Nephron (organoid): Measurements from ENCODE around the gene WBP2NL.

Experiments used
- H3K27ac Mint-ChIP-seq, 3 experiments: 2 replicates each; pipeline ENCODE4 v1.8.0; 2020; ENCODE audit warnings: mixed read lengths in 3 of 3, mild to moderate bottlenecking in 2 of 3, moderate library complexity in 1 of 3
- H3K27me3 Mint-ChIP-seq: 2 replicates; pipeline ENCODE4 v1.8.0; 2021; ENCODE audit warnings: low read depth, mild to moderate bottlenecking, moderate library complexity, mixed read lengths
- H3K36me3 Mint-ChIP-seq: 2 replicates; pipeline ENCODE4 v1.8.0; 2020; ENCODE audit warnings: low read depth, mixed read lengths
- H3K4me1 Mint-ChIP-seq: 2 replicates; pipeline ENCODE4 v1.8.0; 2020; ENCODE audit warnings: mixed read lengths
- H3K4me3 Mint-ChIP-seq, 3 experiments: 2 replicates each; pipeline ENCODE4 v1.8.0; 2020; ENCODE audit warnings: mild to moderate bottlenecking in 3 of 3, mixed read lengths in 3 of 3, moderate library complexity in 2 of 3
- H3K9me3 Mint-ChIP-seq: 2 replicates; pipeline ENCODE4 v1.8.0; 2020; ENCODE audit warnings: mixed read lengths
- CTCF ChIP-seq, 3 experiments: fragments of 200-600 bp; sonication (generic); IDR thresholded peaks; one replicate each; pipeline ENCODE4 v1.5.0; 2021; ENCODE audit warnings: antibody characterized with exemption in 3 of 3; ENCODE audit not compliant: unreplicated experiment in 3 of 3

The WBP2NL gene

DNA sequence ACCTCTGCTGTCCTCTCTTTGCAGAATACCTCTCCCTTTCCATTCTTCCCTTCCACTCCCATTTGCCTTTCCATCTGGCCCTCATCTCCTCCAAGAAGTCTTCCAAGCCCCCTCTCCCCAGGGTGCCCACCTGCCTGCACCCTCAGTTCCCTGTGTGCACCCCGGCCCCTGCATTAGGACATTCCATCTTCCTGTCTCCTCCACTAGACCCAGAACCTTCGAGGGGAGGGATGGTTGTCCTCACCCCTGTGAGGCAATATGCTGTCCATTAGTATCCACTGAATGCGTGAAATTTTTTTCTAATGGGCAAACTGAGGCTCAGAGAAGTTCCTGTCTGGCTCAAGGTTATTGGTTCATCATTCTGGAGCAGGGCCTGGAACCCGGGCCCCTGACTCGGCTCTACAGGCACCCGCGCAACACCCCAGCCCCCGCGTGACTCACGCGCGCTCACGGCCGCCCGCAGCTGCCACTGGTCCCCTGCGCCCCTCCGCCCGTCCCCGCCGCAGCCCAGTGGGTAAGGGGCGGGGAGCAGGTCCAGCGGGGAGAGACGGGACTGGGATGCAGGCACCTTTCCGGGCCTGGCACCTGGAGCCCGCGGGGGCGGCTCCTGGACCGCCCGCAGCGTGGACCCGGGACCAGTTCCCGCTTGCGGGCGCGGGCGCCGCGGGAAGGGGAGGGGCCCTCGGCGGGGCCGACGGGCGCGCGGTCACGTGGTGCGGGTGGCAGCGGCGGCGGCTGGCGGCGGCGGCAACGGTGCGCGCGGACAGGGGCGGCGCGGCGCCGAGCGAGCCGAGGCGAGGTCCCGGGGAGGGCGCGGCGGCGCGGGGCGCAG lies 22.3 kb upstream of the WBP2NL start:
- H3K4me3 Mint-ChIP-seq = peak overlapping the region; percentile 64 to 76 (median 74)
- no peaks in the 10 kb centered on the region for H3K9me3 Mint-ChIP-seq
- no peak overlapping the region for H3K27ac Mint-ChIP-seq
- no peak for TF ChIP-seq CTCF (IDR thresholded peaks at IDR 0.05; ENCODE audit: unreplicated experiment in 3 of 3)
- no peaks in the 10 kb centered on the region for H3K36me3 Mint-ChIP-seq
- H3K4me1 Mint-ChIP-seq = no peaks in the 10 kb centered on the region
- peaks cover 59% of the 10 kb centered on the region for H3K27me3 Mint-ChIP-seq

DNA sequence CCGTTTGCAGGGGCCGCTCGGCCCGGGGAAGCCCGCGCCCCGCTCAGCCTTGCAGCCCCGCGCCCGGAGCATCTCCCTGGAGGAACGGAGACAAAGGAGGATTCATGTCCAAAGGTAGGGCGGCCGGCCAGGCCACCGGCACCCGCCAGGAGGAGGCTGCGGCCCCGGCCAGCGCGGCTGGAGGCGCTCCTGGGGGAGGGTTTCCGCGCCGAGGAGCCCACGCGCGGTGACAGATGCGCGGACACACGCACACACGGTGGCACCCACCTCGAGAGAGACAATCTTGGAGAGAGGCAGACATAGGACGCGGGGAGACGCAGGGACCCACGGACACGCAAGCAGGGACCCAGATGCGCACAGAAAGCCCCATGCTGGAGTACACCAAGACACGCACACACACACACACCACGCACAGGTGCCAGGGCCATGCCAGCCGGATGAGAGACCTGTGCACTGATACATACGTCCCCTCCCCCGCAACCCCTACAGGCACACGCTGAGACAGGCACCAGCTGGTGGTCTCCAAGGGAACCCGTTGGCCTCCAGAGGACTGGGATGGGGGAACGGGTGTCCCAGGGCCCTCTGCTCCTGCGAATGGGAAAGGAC lies 21.5 kb upstream of the WBP2NL start:
- no peaks in the 10 kb centered on the region for H3K4me1 Mint-ChIP-seq
- H3K27me3 Mint-ChIP-seq = peaks cover 56% of the 10 kb centered on the region
- no peaks in the 10 kb centered on the region for H3K36me3 Mint-ChIP-seq
- H3K27ac Mint-ChIP-seq = no peak overlapping the region
- TF ChIP-seq CTCF (IDR thresholded peaks at IDR 0.05; ENCODE audit: unreplicated experiment in 3 of 3) = no peak
- H3K4me3 Mint-ChIP-seq = peak overlapping the region; percentile 75 to 76 (median 75)
- no peaks in the 10 kb centered on the region for H3K9me3 Mint-ChIP-seq

DNA sequence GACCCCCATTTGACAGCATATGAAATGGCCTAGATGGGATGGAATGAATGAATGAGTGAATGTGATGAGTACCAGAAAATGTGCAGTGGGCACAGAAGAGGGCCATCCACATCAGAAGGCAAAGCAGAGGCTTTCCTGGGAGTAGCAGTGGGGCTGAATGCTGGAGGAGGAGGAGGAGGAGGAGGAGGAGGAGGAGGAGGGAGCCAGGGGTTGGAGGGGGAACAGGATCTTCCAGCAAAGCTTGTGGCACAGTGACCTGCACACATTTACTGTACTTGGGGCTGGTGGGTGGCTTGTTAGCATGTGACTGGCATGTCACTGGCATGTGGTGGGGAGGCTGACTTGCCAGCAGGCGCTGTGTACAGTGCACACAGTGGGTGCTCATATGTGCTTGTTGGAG lies 19.9 kb upstream of the WBP2NL start:
- H3K27me3 Mint-ChIP-seq = peaks cover 45% of the 10 kb centered on the region
- no peak for TF ChIP-seq CTCF (IDR thresholded peaks at IDR 0.05; ENCODE audit: unreplicated experiment in 3 of 3)
- no peaks in the 10 kb centered on the region for H3K4me1 Mint-ChIP-seq
- peak overlapping the region; percentile 34 to 38 (median 37) for H3K4me3 Mint-ChIP-seq
- no peaks in the 10 kb centered on the region for H3K36me3 Mint-ChIP-seq
- no peak overlapping the region for H3K27ac Mint-ChIP-seq
- no peaks in the 10 kb centered on the region for H3K9me3 Mint-ChIP-seq

GRCh38 chr22:41979423-41980250 lies 19.0 kb upstream of the WBP2NL start:
- no peaks in the 10 kb centered on the region for H3K4me1 Mint-ChIP-seq
- H3K4me3 Mint-ChIP-seq = no peak overlapping the region
- H3K36me3 Mint-ChIP-seq = no peaks in the 10 kb centered on the region
- H3K27ac Mint-ChIP-seq = no peak overlapping the region
- peaks cover 38% of the 10 kb centered on the region for H3K27me3 Mint-ChIP-seq
- H3K9me3 Mint-ChIP-seq = no peaks in the 10 kb centered on the region
- TF ChIP-seq CTCF (IDR thresholded peaks at IDR 0.05; ENCODE audit: unreplicated experiment in 3 of 3) = no peak

DNA sequence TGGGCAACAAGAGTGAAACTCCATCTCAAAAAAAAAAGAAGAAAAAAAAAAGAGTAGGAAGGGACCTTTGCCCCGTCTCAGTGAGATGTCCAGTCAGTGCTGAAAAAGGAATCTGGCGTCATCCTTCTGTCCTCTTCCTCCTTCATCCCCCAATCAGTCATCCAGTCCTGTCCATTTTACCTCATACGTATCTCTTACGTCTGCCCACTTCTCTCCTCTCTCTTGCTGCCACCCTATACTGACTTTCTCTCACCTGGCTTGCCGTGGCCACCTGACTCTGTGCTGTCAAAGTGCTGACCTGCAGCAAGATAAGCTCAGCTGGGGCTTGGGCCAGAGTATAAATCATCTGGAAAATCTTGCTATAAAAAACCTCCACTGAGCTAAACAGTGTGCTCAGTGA lies 15.7 kb upstream of the WBP2NL start:
- no peak for TF ChIP-seq CTCF (IDR thresholded peaks at IDR 0.05; ENCODE audit: unreplicated experiment in 3 of 3)
- Mint-ChIP-seq H3K36me3 (peaks cover 2% of the 10 kb centered on the region), H3K4me1 (no peaks in the 10 kb centered on the region), H3K27ac (no peak overlapping the region), H3K9me3 (no peaks in the 10 kb centered on the region), H3K4me3 (no peak overlapping the region), H3K27me3 (peaks cover 12% of the 10 kb centered on the region)
